SU-DHL-6 (cell line): Measurements from ENCODE around the gene ALK.

Experiments used
- EZH2phosphoT487 ChIP-seq: fragments of 200-600 bp; sonication (generic), shearing (Covaris generic); conservative IDR thresholded peaks from 2 replicates; pipeline ENCODE4 v1.6.1; 2018; ENCODE audit warnings: mild to moderate bottlenecking, antibody characterized with exemption, low read length, moderate library complexity, mixed read lengths
- TF ChIP-seq, protein P1 (sequence below): fragments of 200-600 bp; sonication (generic); IDR thresholded peaks from one replicate; pipeline ENCODE4 v1.5.1; 2017; ENCODE audit warnings: antibody characterized with exemption, mild to moderate bottlenecking, low read length, moderate library complexity; ENCODE audit not compliant: insufficient read depth, poor library complexity, severe bottlenecking

DNA sequence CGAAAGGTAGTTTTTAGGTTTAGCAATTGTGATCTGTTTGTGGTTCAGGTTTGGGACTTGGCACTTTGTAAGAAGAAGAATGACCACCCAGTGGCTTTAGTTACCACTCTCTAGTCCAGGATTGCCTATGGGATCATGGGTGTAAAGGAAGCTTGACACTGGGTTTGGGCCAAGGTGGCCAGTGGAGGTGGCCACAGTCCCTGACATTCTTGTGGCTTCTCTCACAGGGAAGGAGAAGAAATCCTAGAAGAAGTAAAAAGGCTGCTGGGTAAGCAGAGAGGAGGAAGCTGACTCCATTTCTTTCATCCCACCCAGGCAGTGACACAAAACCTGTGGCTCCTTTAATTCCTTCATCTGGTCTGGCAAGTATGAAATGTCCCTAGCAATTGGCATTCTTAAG is 411.5 kb downstream of the ALK start:
- TF ChIP-seq, protein P1, sequence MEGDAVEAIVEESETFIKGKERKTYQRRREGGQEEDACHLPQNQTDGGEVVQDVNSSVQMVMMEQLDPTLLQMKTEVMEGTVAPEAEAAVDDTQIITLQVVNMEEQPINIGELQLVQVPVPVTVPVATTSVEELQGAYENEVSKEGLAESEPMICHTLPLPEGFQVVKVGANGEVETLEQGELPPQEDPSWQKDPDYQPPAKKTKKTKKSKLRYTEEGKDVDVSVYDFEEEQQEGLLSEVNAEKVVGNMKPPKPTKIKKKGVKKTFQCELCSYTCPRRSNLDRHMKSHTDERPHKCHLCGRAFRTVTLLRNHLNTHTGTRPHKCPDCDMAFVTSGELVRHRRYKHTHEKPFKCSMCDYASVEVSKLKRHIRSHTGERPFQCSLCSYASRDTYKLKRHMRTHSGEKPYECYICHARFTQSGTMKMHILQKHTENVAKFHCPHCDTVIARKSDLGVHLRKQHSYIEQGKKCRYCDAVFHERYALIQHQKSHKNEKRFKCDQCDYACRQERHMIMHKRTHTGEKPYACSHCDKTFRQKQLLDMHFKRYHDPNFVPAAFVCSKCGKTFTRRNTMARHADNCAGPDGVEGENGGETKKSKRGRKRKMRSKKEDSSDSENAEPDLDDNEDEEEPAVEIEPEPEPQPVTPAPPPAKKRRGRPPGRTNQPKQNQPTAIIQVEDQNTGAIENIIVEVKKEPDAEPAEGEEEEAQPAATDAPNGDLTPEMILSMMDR, result no peak
- TF ChIP-seq EZH2phosphoT487, result no peak
